ENCODE measurements around the gene ZNF511. TPM values are rescaled to one million over a fixed set of nuclear protein-coding genes. Genes with fewer than 3 reads are reported as not detected.

ZNF511 gene
- total RNA-seq, 1 experiment from 2014 or later = 89.4 TPM

DNA sequence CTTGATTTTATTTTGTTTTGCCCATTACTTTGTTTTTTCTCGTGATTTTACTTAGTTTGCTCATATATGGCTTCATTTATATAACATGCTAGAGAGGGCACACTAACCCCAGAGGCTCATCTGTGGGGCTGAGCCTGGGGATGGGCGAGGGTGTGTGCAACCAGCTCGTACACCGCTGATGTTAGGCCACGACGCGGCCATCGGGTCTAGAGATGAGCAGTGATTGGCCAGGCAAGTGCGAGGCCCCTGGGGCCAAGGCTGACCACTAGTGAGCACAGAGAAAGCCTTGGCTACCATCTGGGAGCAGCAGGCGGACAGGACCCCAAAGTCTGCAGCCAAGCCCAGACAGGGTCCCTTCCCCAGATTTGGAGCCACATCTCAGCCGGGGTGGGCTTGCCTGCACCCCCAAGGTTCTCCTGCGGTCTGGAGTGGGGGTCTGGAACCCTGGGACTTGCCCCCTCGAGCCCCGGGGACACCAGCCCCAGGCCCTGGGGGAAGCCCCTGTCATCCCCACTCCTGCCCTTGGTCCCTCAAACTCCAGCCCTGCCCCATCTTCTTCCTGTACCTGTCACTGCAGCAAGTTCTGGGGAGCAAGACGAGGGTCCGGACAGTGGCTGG, 45.4 kb downstream of the ZNF511 start:
- H3K56ac ChIP-seq (ENCODE audit: insufficient read length, low read depth, low read length) = no peak overlapping the region
- no peak overlapping the region for H2AK5ac ChIP-seq (ENCODE audit: insufficient read length, low read length)
- no peak overlapping the region for H3K18ac ChIP-seq (ENCODE audit: insufficient read length, low read depth, low read length)
- no peak overlapping the region for H3K9ac ChIP-seq (ENCODE audit: extremely low read depth, insufficient read length, low read length)
- no peak overlapping the region for H2BK12ac ChIP-seq (ENCODE audit: insufficient read length, low read depth, low read length)
- H2BK120ac ChIP-seq (ENCODE audit: low read depth, low read length, poor library complexity, severe bottlenecking) = no peak overlapping the region
- H3K79me1 ChIP-seq (ENCODE audit: insufficient read depth, low read depth, low read length, poor library complexity, severe bottlenecking) = no peaks in the 10 kb centered on the region
- no peak overlapping the region for H3K27ac ChIP-seq (ENCODE audit: insufficient read length, low read depth, low read length)
- H2BK15ac ChIP-seq (ENCODE audit: low read depth, low read length) = no peak overlapping the region
- no peaks in the 10 kb centered on the region for H3K9me3 ChIP-seq (ENCODE audit: control insufficient read depth, low read depth, low read length)
- no peak overlapping the region for H3K27ac Mint-ChIP-seq
- WGBS (ENCODE audit: extremely low coverage, insufficient read length, low lambda C conversion rate) = no CpG with 5 or more reads among the region's 16 CpGs
- H4K5ac ChIP-seq (ENCODE audit: insufficient read length, low read depth, low read length) = no peak overlapping the region
- no peaks in the 10 kb centered on the region for H3K4me1 ChIP-seq (ENCODE audit: insufficient read depth, low read length)
- H3K4me3 Mint-ChIP-seq = no peak overlapping the region; a peak in 1 of 5 replicates
- H3K79me2 ChIP-seq (ENCODE audit: insufficient read depth, low read length) = no peaks in the 10 kb centered on the region
- H4K8ac ChIP-seq (replicated peaks; ENCODE audit: insufficient read length, low read depth, low read length) = no peak overlapping the region
- no peak overlapping the region for H2BK5ac ChIP-seq (ENCODE audit: insufficient read length, low read length)
- no peak overlapping the region for H3K14ac ChIP-seq (ENCODE audit: insufficient read depth, low read length)
- no peak overlapping the region for H3T11ph ChIP-seq (ENCODE audit: low read length)
- peaks cover 8% of the 10 kb centered on the region for H3K27me3 Mint-ChIP-seq (ENCODE audit: low read depth)
- no peaks in the 10 kb centered on the region for H4K20me1 ChIP-seq (ENCODE audit: control insufficient read depth, insufficient read depth, insufficient read length)
- TF ChIP-seq, protein P1, sequence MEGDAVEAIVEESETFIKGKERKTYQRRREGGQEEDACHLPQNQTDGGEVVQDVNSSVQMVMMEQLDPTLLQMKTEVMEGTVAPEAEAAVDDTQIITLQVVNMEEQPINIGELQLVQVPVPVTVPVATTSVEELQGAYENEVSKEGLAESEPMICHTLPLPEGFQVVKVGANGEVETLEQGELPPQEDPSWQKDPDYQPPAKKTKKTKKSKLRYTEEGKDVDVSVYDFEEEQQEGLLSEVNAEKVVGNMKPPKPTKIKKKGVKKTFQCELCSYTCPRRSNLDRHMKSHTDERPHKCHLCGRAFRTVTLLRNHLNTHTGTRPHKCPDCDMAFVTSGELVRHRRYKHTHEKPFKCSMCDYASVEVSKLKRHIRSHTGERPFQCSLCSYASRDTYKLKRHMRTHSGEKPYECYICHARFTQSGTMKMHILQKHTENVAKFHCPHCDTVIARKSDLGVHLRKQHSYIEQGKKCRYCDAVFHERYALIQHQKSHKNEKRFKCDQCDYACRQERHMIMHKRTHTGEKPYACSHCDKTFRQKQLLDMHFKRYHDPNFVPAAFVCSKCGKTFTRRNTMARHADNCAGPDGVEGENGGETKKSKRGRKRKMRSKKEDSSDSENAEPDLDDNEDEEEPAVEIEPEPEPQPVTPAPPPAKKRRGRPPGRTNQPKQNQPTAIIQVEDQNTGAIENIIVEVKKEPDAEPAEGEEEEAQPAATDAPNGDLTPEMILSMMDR (conservative IDR thresholded peaks at IDR 0.05) = no peak
- H3K23ac ChIP-seq (ENCODE audit: insufficient read length, low read depth, low read length) = no peak overlapping the region
- peaks cover 0 to 3% (median 3%) of the 10 kb centered on the region in 3 experiments; a peak in 1 of 7 replicates for H3K36me3 Mint-ChIP-seq (ENCODE audit: insufficient read depth in 1 of 3, low read depth in 3 of 3)
- no peaks in the 10 kb centered on the region for H3K27me3 ChIP-seq (ENCODE audit: insufficient read depth, low read length)
- no peak overlapping the region for H3K4me2 ChIP-seq (ENCODE audit: insufficient read depth, insufficient read length, low read length)
- no peak overlapping the region for H2BK20ac ChIP-seq (ENCODE audit: low read depth, low read length, poor library complexity, severe bottlenecking)
- H3K4me1 Mint-ChIP-seq = peaks cover 2 to 10% of the 10 kb centered on the region in 2 experiments; a peak in 2 of 4 replicates
- H2AFZ ChIP-seq (ENCODE audit: low read length) = no peak overlapping the region
- H3K23me2 ChIP-seq (ENCODE audit: insufficient read length, low read depth, low read length, poor library complexity, severe bottlenecking) = no peaks in the 10 kb centered on the region
- no peak overlapping the region for H4K91ac ChIP-seq (ENCODE audit: insufficient read length, low read depth, low read length)
- DNase-seq = no peak
- H3K4ac ChIP-seq (ENCODE audit: low read depth, low read length) = no peak overlapping the region
- H3K9me3 Mint-ChIP-seq = no peaks in the 10 kb centered on the region
